Nucleus accumbens (tissue), 56 donors: Measurements from ENCODE around the gene FAM184A.

Source experiments
- DNase-seq, 56 donors: peaks; one replicate each; lab custom pipeline; 2025; lab: John Stamatoyannopoulos, UW

Gene FAM184A

DNA sequence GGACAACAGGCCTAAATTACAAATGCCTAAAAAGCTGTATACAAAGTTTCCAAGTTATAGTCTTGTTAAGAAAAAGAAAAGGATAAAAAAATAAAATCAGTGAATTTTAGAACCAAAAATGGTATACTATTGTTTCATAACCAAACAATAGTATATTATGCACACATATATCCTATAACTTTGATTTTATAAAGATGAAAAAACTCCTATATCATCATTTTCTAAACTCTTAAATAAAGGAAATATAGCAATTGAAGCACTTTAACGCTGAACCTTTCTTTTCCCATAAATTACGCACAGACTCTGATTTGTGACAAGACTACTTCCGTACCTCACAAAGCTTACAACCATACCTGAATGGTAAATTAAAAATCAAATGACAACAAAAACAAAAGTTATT lies 107.6 kb downstream of the FAM184A start:
- DNase-seq: no peak

GRCh38 chr6:118968416-118968815 lies 110.0 kb downstream of the FAM184A start:
- DNase-seq: peak in 1 of 56 donors; percentile 17

GRCh38 chr6:118967239-118967638 lies 111.2 kb downstream of the FAM184A start:
- DNase-seq: no peak

DNA sequence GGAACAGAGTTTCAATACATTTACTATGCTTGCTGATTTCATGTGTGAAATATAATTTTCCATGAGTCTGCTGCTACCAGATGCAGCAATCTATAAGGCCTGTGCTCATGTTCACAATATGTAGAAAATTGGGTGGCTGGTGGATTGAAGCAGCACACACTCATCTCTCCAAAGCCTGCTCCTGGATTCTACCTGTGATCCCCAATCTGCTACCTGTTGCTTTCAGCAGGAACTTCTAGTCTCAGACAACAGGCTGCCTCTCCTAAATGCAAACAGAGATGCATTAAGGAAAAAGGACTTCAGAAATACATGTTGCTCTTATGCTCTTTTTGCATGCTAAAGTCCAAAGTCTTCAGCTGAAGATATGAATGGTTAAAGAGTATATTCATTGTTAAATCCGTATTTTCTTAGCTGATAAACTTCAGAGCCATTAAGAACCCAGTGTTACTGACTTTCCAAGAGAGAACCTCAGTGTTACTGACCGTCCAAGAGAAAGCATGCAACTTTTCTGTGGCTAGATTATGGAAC lies 112.6 kb downstream of the FAM184A start:
- DNase-seq: no peak

- no peak for DNase-seq
Measured at GRCh38 chr6:118965371-118965770, 113.1 kb downstream of the FAM184A start.

DNA sequence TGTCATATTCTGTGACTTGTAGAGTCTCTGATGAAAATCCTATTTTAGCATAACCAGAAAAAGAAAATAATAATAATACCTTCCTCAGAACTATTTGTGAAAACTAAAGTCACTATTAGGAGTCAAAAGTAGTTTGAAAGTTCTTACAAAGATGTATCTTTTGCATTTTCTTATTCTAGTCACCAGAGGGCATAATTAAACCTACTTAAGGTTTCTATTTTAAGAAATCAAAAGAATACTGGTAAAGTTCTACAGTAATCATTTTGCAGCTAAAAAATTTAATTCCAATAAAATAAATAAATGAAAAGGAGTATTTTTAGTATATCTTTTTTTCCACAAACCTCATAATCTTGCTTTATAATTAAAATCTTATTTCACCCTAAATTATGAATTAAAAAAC lies 115.5 kb downstream of the FAM184A start:
- DNase-seq: no peak

DNA sequence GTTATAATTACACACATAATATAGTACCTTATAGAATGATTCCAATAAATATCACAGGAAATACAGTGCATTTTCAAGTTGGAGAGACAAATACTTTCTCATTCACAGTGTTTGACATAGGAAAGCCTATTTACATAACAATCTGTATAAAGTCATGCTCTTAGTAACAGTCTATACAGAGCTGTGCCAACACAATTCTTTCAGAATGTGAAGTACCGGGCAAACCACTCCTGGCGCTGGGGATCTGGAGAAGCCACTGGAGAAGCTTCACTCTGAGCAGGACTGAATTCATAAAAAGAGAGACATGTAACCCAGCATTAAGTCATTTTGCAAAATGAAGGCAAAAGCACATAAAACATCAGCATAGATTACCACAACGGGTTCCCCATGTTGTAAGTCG lies 118.6 kb downstream of the FAM184A start:
- no peak for DNase-seq

DNA sequence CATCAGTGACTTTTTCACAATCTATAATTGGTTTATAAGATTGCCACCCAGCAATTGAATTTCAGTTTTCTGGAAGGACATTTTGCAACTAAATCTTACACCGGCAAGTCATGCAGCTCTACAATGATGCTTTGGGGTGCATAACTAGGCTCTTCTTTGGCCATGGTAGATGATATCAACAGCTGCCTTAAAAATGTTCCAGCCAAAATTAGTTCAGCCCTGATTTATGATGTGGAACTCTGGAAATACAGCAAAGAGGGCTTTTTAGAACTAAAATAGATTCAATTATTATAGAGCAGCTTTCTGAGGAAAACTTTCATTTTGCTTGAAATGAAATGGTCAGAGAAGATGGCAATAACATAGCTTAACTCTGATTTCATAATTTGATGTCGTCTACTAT lies 125.1 kb downstream of the FAM184A start:
- DNase-seq: no peak

GRCh38 chr6:118952683-118953082 lies 125.8 kb downstream of the FAM184A start:
- DNase-seq: no peak

DNA sequence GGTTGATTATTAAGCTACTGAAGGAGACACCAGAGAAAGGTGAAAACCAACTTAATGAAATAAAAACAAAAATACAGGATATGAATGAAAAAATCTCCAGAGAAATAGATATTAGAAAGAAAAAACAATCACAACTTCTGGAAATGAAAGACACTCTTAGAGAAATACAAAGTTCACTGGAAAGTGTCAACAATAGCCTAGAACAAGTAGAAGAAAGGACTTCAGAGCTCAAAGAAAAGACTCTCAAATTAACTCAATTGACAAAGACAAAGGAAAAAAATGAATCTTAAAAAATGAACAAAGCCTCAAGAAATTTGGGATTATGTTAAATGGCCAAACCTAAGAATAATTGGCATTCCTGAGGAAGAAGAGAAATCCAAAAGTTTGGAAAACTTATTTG lies 133.2 kb downstream of the FAM184A start:
- DNase-seq: no peak

DNA sequence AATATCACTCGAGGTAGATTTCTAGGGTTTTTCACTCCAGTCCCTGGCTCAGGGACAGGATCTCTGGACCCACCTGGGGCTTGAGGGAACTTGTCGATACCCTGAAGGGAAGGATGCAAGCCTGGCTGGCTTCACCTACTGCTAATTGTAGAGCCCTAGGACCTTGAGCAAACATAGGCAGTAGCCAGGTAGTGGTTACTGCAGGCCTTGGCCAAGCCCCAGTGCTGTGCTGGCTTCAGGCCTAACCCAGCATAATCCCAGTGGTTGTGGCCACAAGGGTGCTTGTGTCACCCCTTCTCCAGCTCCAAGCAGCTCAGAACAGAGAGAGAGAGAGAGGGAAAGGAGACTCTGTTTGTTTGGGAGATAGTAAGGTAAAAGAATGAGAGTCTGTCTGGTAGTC lies 137.7 kb downstream of the FAM184A start:
- no peak for DNase-seq

GRCh38 chr6:118939683-118940082 lies 138.8 kb downstream of the FAM184A start:
- peak in 26 of 56 donors; percentile 1 to 64 (median 22) for DNase-seq

DNA sequence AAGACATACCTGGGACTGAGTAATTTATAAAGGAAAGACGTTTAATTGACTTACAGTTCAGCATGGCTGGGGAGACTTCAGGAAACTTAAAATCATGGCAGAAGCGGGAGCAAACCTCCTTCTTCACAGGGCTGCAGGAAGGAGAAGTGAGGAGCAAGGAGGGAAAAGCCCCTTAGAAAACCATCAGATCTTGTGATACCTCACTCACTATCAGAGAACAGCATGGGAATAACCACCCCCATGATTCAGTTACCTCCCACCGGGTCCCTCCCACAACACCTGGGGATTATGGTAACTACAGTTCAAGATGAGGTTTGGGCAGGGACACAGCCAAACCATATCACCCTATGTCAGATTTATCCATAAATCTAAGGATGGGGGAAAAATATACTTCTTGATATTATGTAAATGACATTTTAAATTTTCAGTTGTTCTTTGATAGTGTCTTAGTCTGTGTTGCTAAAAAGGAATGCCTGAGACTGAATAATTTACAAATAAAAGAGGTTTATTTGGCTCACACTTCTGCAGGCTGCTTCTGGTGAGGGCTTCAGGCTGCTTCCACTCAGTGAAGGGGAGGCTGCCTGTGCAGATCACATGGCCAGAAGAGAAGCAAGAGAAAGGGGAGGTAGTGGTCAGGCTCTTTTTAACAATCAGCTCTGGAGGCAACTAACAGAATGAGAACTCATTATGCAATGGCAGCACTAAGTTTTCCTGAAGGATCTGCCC lies 142.3 kb downstream of the FAM184A start:
- DNase-seq: no peak

DNA sequence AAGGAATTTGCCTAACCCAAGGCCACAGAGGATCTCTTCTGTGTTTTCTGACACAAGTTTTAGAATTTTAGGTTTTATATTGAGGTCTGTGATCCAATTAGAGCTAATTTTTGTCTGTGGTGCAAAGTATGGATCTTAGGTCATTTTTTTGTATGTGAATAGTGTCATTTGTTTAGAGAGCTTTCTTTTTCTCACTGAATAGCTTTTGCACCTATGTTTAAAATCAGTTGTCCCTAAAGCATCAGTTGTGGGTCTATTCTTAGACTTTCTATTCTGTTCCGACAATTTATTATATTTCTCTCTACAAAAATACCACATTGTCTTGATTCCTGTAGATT lies 143.2 kb downstream of the FAM184A start:
- DNase-seq: no peak

DNA sequence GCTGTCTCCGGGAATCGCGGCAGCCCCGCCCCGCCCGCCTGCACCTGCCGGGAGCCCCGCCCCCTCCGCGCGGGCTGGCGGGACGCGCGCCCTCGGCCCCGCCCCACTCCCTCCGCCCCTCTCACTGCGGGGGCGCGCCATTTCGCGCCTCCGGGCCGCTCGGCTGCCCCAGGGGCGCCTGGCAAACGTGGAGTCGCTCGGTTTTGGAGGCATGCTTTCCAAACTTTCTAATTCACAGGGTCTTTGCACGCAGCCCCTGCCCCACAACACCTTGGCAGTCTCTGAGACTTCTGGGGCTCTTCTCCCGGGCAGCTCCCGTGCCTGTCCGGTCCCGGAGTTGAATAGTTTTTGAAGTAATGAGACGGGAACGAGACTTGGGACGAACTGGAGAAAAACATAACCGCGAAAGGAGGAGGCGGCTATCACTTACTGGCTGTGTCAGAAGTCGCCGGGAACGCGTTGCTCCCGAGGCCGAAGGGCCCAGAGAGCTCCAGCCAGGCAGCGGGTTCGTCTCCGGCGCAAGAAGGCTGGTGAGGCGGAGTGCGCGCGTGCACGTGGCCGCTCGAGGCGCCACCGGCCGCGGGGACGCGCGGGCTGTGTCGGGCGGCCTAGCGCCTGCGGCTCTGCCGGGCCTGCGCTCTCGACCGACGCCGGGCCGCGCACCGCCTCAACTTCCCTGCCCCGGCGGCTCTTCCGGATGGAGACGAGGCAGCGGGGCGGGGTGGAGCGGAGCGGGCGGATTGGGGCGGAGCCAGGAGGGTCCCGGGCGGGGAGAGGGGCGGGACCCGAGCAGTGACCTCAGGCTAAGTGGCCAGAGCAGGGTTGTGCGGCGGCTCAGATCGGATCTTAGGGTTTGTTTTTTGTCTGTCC lies 143.8 kb downstream of the FAM184A start, which contains the start of gene MCM9:
TSS of gene MCM9 (minus strand) at position 699 of the 870 bp plus-strand sequence. CDS start 3,436 bp downstream, outside the sequence.
- DNase-seq: peak in 55 of 56 donors; percentile 6 to 92 (median 77)

- no peak for DNase-seq
Measured at GRCh38 chr6:118933855-118934460, 144.5 kb downstream of the FAM184A start.

DNA sequence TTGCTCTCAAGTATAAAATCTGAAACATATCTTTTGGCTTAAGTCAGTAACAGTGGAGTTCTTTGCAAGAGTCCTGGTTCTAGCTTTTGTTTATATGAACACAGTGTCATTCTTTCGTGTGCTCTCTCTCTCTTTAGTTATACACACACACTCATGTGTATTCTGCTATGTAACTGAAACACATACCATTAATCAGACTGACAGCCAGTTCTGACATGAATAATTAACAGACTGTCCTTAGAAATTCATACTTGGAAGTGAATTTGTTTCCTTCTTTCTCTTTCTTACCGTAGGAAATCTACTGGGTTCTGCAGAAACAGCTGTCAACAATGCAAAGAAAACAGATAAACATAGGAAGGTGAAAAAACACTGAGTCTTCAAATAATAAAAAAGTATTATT lies 146.0 kb downstream of the FAM184A start:
- no peak for DNase-seq

DNA sequence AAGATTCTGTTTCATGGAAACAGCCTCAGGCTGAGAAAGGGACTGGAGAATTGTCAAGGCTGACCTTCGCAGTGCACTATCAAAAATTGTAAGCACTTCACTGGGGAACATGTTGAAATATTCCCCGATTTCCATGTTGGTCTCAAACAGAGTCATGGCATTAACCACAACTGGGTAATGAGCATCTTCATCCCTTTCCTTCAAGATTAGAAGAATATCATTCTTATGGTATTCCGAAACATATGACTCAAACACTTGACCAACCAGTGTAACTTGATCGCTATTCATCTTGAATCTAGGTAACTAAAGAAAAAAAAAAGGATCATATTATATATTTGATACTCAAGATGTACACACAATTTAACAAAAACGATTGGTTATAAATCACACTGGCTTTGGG lies 147.0 kb downstream of the FAM184A start:
- no peak for DNase-seq

DNA sequence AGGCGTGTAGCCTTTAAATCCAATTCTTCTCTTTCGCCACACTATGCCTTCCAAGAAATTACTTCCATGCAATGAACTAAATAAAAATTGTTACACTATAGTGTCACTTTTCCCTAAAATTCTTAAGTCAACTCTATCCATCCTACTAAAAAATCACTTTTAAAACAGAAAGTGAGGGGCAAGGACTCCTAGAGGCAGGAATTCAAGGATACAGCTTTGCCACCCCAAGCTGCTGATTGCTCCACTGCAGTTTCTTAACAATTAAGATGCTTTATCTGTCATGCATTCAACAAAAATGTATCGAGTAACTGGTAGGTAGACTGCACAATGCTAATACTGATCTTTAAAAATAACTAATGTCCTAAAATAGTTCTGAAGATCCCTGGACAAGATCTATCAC lies 147.8 kb downstream of the FAM184A start:
- no peak for DNase-seq

DNA sequence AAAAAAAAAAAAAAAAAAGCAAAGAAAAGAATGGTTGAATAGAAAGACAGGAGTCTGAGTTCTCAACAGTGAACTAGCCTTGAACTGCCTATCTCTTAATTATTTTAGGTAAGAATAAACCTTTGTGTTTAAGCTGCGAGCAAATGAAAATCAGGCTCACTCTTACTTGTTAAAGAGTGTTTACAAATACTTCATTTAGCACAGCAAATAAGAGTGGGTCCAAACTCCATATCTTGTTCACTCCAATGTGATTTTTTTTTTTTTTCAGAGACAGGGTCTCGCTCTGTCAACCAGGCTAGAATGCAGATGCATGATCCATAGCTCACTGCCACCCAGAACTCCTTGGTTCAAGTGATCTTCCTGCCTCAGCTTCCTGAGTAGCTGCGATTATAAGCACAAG lies 155.4 kb downstream of the FAM184A start:
- no peak for DNase-seq

- no peak for DNase-seq
Measured at GRCh38 chr6:118921084-118921483, 157.4 kb downstream of the FAM184A start.
